Stimulated activated CD4-positive, alpha-beta T cell treated with anti-CD3 and anti-CD28 coated beads, Interleukin-1b, Interleukin-23, amount 100 ng/mL, for 1 hour (primary cell): ENCODE measurements around the gene SLC25A48.
"Not testable (repeated sequence)": the region's sequence is repeated elsewhere in the genome, so short reads cannot be mapped to it uniquely, and the experiment has no call there.

Experiments used
- DNase-seq, 2 donors: peaks; one replicate each; pipeline ENCODE4 v3.0.0-alpha.2; 2020; ENCODE audit warnings: low read depth in 2 of 2

SLC25A48 gene

GRCh38 chr5:135829681-135830383 lies 4.6 kb upstream of the SLC25A48 start:
- DNase-seq: no peak

GRCh38 chr5:135830384-135830700 lies 4.1 kb upstream of the SLC25A48 start:
- no peak for DNase-seq

- DNase-seq: no peak
These were observed 3.6 kb upstream of the SLC25A48 start for GRCh38 chr5:135830876-135831275.

GRCh38 chr5:135831439-135831838 lies 3.0 kb upstream of the SLC25A48 start:
- DNase-seq: no peak

- DNase-seq: no peak
These were observed 2.5 kb upstream of the SLC25A48 start for GRCh38 chr5:135831851-135832555.

GRCh38 chr5:135832941-135833920 lies 1.2 kb upstream of the SLC25A48 start:
- DNase-seq: no peak

- DNase-seq: no peak
These were observed 363 bp upstream of the SLC25A48 start for GRCh38 chr5:135833961-135834638.

GRCh38 chr5:135835766-135836165 lies 1.3 kb downstream of the SLC25A48 start:
- no peak for DNase-seq

GRCh38 chr5:135838395-135838794 lies 3.9 kb downstream of the SLC25A48 start:
- DNase-seq: not testable (repeated sequence)

GRCh38 chr5:135839566-135839965 lies 5.1 kb downstream of the SLC25A48 start:
- DNase-seq: no peak

GRCh38 chr5:135840959-135841358 lies 6.5 kb downstream of the SLC25A48 start:
- no peak for DNase-seq

GRCh38 chr5:135842737-135843136 lies 8.3 kb downstream of the SLC25A48 start:
- DNase-seq: no peak

GRCh38 chr5:135843571-135844337 lies 9.3 kb downstream of the SLC25A48 start:
- DNase-seq: no peak

GRCh38 chr5:135846311-135846710 lies 11.8 kb downstream of the SLC25A48 start:
- DNase-seq: no peak

- DNase-seq: no peak
These were observed 13.5 kb downstream of the SLC25A48 start for GRCh38 chr5:135847976-135848375.

GRCh38 chr5:135850231-135850630 lies 15.8 kb downstream of the SLC25A48 start:
- no peak for DNase-seq

- DNase-seq: no peak
These were observed 16.2 kb downstream of the SLC25A48 start for GRCh38 chr5:135850671-135851070.

- DNase-seq: no peak
These were observed 16.9 kb downstream of the SLC25A48 start for GRCh38 chr5:135851186-135851914.

GRCh38 chr5:135851915-135852845 lies 17.7 kb downstream of the SLC25A48 start:
- DNase-seq: no peak
